ENCODE measurements around the gene RAB11FIP2. TPM values are rescaled to one million over a fixed set of nuclear protein-coding genes. Genes with fewer than 3 reads are reported as not detected.

Gene RAB11FIP2
- total RNA-seq, 1 donor, result 28.5 TPM

DNA sequence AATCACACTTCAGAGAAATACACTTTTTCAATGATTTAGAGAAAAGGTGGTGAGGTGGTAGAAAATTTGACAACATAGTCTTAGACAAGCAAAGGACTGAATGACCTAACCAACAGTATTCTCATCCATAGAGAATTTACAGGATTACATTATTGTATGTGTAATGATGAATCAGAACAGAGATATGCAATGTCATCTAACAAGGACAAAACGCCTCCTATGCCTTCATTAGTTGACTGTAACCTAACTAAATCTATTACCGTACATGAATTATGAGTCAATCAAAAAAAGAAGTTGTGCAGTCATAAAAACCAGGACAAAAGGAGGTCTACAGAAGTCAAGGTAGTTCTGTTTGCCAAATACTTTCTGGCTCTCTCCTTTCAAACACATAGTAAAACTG, 66.5 kb downstream of the RAB11FIP2 start:
- peak; percentile 17 for DNase-seq (ENCODE audit: low read depth)
- TF ChIP-seq, protein P1, sequence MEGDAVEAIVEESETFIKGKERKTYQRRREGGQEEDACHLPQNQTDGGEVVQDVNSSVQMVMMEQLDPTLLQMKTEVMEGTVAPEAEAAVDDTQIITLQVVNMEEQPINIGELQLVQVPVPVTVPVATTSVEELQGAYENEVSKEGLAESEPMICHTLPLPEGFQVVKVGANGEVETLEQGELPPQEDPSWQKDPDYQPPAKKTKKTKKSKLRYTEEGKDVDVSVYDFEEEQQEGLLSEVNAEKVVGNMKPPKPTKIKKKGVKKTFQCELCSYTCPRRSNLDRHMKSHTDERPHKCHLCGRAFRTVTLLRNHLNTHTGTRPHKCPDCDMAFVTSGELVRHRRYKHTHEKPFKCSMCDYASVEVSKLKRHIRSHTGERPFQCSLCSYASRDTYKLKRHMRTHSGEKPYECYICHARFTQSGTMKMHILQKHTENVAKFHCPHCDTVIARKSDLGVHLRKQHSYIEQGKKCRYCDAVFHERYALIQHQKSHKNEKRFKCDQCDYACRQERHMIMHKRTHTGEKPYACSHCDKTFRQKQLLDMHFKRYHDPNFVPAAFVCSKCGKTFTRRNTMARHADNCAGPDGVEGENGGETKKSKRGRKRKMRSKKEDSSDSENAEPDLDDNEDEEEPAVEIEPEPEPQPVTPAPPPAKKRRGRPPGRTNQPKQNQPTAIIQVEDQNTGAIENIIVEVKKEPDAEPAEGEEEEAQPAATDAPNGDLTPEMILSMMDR (IDR thresholded peaks at IDR 0.05; ENCODE audit: insufficient read depth, low read depth, low read length), result no peak
- no peak overlapping the region for H3K4me3 ChIP-seq (ENCODE audit: low read depth, low read length)

DNA sequence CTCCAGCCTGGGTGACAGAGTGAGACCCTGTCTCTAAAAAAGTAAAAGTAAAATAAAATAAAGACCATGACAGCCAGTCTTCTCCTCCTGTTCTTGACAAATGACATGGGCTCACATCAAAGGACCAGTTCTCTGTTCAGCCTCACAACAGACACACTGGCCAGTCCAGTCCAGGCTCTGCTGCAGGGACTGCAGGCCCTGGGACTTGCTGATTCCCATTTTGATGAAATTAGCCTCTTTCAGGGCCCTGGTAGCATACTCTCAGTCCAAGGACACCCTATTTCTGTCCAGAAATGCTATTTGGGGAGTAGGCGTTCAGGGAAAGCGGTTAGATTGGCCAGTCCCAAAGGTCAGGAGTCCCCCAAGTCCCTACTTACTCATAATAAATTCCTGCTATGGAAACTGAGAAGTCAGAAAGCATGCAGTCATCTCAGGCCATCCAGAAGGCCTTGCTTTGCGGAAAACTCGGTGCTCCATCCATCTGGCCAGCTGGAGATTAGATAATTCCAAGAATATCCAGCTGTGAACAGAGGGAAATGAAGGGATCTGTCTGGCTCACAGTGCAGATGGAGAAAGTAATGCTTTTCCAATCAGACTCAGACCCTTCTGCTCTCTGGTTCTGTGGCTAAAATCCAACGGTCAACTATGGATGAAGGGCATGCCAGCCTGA, 74.4 kb downstream of the RAB11FIP2 start:
- TF ChIP-seq, protein P1 (IDR thresholded peaks at IDR 0.05; ENCODE audit: insufficient read depth, low read depth, low read length), result no peak
- no peak for DNase-seq (ENCODE audit: low read depth)

DNA sequence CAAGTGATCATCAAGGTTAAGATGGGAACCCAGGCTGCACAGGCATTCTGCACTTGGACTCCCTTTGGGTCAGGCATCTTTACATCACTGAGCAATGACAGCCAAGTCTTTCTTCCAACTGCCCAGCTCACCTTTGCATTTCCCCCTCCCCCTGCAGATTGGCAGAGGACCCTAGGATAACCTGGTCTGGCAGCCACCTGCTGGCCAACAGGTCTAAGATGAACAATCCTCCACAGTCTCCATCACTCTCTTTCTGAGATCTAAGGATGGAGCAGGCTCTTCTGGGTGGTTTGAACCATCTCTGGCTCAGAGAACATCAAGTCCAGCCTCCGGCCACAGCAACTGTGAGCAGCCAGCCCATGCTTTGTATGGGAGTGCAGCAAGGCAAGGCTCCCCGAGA, 75.8 kb downstream of the RAB11FIP2 start:
- no peak overlapping the region for H3K4me3 ChIP-seq (ENCODE audit: low read depth, low read length)
- TF ChIP-seq, protein P1 (IDR thresholded peaks at IDR 0.05; ENCODE audit: insufficient read depth, low read depth, low read length), result no peak
- no peak for DNase-seq (ENCODE audit: low read depth)

More for the DNA sequence above, 74.4 kb downstream of the RAB11FIP2 start:
- no peak overlapping the region for H3K4me3 ChIP-seq (ENCODE audit: low read depth, low read length)

DNA sequence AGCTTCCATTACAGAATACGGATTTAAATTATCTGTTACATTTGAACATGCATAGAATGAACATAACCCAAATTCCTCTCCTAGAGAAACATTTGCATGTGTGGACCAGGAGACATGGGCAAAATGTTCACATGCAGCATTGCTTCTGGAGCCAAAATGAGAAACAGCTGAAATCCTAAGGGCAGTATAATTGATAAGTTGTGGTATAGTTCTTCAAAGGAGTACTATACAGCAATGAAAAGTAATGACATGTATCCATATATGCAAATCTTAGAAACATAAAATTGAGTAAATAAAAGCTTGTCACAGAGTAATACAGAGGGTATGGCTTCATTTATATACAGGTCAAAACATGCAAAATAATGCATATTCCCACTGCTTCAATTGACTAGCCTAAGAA, 77.1 kb downstream of the RAB11FIP2 start:
- H3K4me3 ChIP-seq (ENCODE audit: low read depth, low read length), result no peak overlapping the region
- TF ChIP-seq, protein P1 (IDR thresholded peaks at IDR 0.05; ENCODE audit: insufficient read depth, low read depth, low read length), result no peak
- no peak for DNase-seq (ENCODE audit: low read depth)

DNA sequence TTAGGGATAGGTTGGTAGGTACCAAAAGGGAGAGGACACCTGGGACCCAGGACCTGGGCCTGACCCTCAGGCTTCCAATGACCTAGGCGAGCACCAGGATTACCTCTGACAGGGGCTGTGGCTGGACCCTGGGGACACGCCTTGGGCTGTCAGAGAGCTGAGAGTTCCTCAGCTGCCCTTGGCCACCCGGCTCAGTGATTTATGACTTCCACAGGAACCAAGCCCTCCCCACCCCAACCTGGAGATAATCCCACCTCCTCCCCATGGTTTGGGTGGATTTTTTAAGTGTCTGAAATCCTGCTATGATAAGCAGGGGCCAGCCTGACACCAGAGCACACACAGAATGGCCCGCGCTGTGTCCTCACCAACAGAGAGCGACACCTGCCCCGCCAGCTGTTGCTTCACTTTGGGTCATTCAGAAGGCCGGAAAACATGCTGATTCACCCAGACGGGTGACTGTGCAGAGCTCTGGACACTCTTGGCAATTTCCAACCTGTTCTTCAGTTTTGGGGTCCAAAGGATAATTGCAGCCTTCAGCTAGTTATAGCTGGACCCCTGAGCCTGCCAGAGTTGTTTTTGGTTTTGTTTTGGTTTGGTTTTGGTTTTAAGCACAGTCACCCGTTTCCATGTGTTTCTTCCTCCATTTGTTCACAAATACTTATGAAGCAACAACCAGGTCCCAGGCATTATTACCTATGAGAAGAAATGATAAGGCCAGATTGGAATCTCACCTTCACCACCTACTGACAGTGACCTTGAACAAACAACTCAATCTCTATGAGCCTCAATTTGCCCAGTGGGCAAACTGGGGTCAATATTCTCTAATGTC, 78.2 kb downstream of the RAB11FIP2 start:
- DNase-seq (ENCODE audit: low read depth), result no peak
- TF ChIP-seq, protein P1 (IDR thresholded peaks at IDR 0.05; ENCODE audit: insufficient read depth, low read depth, low read length), result no peak
- H3K4me3 ChIP-seq (ENCODE audit: low read depth, low read length), result no peak overlapping the region

DNA sequence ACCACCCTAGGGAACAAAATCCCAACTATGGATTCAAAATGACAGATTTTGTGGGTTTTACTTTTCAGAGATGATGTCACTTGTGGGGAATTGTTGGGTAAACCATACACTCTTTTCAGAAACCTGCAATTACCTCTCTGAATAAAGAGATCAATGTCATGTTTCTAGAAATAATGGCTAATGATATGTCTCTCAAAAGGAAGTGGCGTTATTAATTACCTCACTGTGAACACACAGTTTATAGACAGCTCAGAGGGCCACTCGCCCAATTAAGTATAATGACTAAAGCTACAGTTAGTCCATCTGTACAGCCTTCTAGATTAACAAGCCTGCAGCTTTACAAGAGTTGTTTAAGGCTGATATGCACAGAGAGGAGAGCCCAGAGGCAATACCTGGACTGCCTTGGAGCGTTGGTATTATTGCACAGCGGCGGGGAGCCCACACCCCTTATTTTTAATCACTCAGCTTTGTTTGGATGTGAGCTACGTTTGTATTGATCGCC, 79.5 kb downstream of the RAB11FIP2 start:
- DNase-seq (ENCODE audit: low read depth), result no peak
- TF ChIP-seq, protein P1 (IDR thresholded peaks at IDR 0.05; ENCODE audit: insufficient read depth, low read depth, low read length), result no peak
- H3K4me3 ChIP-seq (ENCODE audit: low read depth, low read length), result no peak overlapping the region

Measured in fibroblast of villous mesenchyme (primary cell).